DMS153 treated with DMSO at 0.1 percent for 48 hours (cell line): ENCODE measurements around the gene TDP2.

ENCODE experiments used
- DNase-seq: peaks from one replicate; lab custom pipeline; 2025; ENCODE audit not compliant: unreplicated experiment; lab: John Stamatoyannopoulos, UW

Gene TDP2

GRCh38 chr6:24606200-24606930, 60.3 kb downstream of the TDP2 start:
- DNase-seq = no peak

- DNase-seq = no peak
These were observed 63.5 kb downstream of the TDP2 start for GRCh38 chr6:24603241-24603640.

GRCh38 chr6:24600903-24601302, 65.8 kb downstream of the TDP2 start:
- no peak for DNase-seq
